Lower leg skin (tissue), 3 donors: Measurements from ENCODE around the gene CALML5.

Experiments
- POLR2A ChIP-seq, 2 donors: fragments of 450-650 bp; IDR thresholded peaks; one replicate each; pipeline ENCODE4 v1.6.1; 2016 to 2017; ENCODE audit warnings: antibody characterized with exemption in 2 of 2, mild to moderate bottlenecking in 1 of 2, moderate library complexity in 1 of 2
- TF ChIP-seq, protein P1 (sequence below), 3 donors: fragments of 450-650 bp; IDR thresholded peaks; one replicate each; pipeline ENCODE4 v1.5.1; 2016; ENCODE audit warnings: antibody characterized with exemption in 3 of 3, mild to moderate bottlenecking in 3 of 3, moderate library complexity in 2 of 3

GRCh38 chr10:5503477-5503835 is 4.1 kb upstream of the CALML5 start:
- TF ChIP-seq, protein P1, sequence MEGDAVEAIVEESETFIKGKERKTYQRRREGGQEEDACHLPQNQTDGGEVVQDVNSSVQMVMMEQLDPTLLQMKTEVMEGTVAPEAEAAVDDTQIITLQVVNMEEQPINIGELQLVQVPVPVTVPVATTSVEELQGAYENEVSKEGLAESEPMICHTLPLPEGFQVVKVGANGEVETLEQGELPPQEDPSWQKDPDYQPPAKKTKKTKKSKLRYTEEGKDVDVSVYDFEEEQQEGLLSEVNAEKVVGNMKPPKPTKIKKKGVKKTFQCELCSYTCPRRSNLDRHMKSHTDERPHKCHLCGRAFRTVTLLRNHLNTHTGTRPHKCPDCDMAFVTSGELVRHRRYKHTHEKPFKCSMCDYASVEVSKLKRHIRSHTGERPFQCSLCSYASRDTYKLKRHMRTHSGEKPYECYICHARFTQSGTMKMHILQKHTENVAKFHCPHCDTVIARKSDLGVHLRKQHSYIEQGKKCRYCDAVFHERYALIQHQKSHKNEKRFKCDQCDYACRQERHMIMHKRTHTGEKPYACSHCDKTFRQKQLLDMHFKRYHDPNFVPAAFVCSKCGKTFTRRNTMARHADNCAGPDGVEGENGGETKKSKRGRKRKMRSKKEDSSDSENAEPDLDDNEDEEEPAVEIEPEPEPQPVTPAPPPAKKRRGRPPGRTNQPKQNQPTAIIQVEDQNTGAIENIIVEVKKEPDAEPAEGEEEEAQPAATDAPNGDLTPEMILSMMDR (IDR thresholded peaks at IDR 0.05) = no peak
- no peak for TF ChIP-seq POLR2A (IDR thresholded peaks at IDR 0.05)
